Heart right ventricle (tissue), 16 donors: ENCODE data around the gene JCAD. TPM values are rescaled to one million over a fixed set of nuclear protein-coding genes. Genes with fewer than 3 reads are reported as not detected.

ENCODE experiments used
- ATAC-seq, 8 donors: fragments of 200-7000 bp; cut with Tn5 transposase; one replicate each; pipeline ENCODE4 v1.9.1; 2020; ENCODE audit warnings: mild to moderate bottlenecking in 8 of 8, moderate library complexity in 8 of 8, moderate number of reproducible peaks in 1 of 8
- DNase-seq, 2 donors: peaks; one replicate each; pipeline ENCODE4 v3.0.0-alpha.2; 2020
- H3K27ac ChIP-seq, 10 donors: fragments of 200-600 bp; sonication (generic) in 2 of 10; one replicate each; pipeline versions ENCODE4 v1.5.0 to v1.8.0; 2020 to 2022; ENCODE audit warnings: mild to moderate bottlenecking in 3 of 10
- H3K27me3 ChIP-seq, 7 donors: fragments of 200-600 bp; one replicate each; pipeline ENCODE4 v1.8.0; 2021 to 2022; ENCODE audit warnings: mild to moderate bottlenecking in 2 of 7
- H3K36me3 ChIP-seq, 9 donors: fragments of 200-600 bp; sonication (generic) in 1 of 9; one replicate each; pipeline versions ENCODE4 v1.5.0 to v1.8.0; 2020 to 2022; ENCODE audit warnings: mild to moderate bottlenecking in 2 of 9
- H3K4me1 ChIP-seq, 9 donors: fragments of 200-600 bp; sonication (generic) in 1 of 9; one replicate each; pipeline versions ENCODE4 v1.5.0 to v1.8.0; 2020 to 2022; ENCODE audit warnings: mild to moderate bottlenecking in 4 of 9
- H3K4me3 ChIP-seq, 10 donors: fragments of 200-600 bp; sonication (generic) in 2 of 10; one replicate each; pipeline versions ENCODE4 v1.5.0 to v1.8.0; 2020 to 2022; ENCODE audit warnings: mild to moderate bottlenecking in 7 of 10, moderate library complexity in 2 of 10
- H3K9me3 ChIP-seq, 11 donors: fragments of 200-600 bp in 10 of 11; sonication (generic) in 2 of 11; one replicate each; pipeline versions ENCODE4 v1.5.0 to v1.8.0; 2013 to 2022; ENCODE audit warnings: mild to moderate bottlenecking in 2 of 11, control low read depth in 1 of 11, moderate library complexity in 1 of 11
- WGBS, 2 donors: extraction: QIAGEN DNeasy Blood & Tissue Kit; methylation state at CpG; one replicate each; pipeline ENCODE4 v1.1.7; 2013; ENCODE audit warnings: inconsistent platforms in 1 of 2; 5-methylcytosine and 5-hydroxymethylcytosine counted together
- intact Hi-C, 10 donors: fragments of 100-400 bp; cut with DNase I; formaldehyde crosslinking; loops; one replicate each; pipeline versions ENCODE4 v1.11.1 to v1.14.2; 2022
- polyA plus RNA-seq, 2 donors: library from polyadenylated mRNA; stranded (reverse); fragments of 200-250 nt; gene quantifications; one replicate each; pipeline ENCODE4 v1.2.3, GENCODE V29; 2013
- total RNA-seq, 10 donors: library from RNA; stranded (reverse); fragmentation: NEBNext Ultra II Directional in 3 of 10; extraction: Animal tissue kit (Norgen Biotek cat#: 25700) in 3 of 10; gene quantifications; one replicate each; pipeline versions ENCODE4 v1.2.1 to v1.2.4, GENCODE V29; 2021 to 2023
- TF ChIP-seq, protein P1 (sequence below), 9 donors: fragments of 200-600 bp; sonication (generic) in 2 of 9; IDR thresholded peaks; one replicate each; pipeline versions ENCODE4 v1.5.0 to v1.8.0; 2021 to 2022; ENCODE audit warnings: antibody characterized with exemption in 9 of 9, mild to moderate bottlenecking in 5 of 9, moderate library complexity in 1 of 9
- donor health status: Arrhythmogenic right ventricular cardiomyopathy.
- donor health status: ischemic (EF 13 %, LVEDD 7.1; RV severe dilation, severe dysfunction).
- donor health status: healthy with polysubstance abuse.
- donor health status: DM: no; HTN: yes; CAD: no.
- donor health status: DM: no; HTN: no; CAD: no.
- donor health status: ischemic (EF 25% LVEDD 6.9; RV normal size, moderate dysfunction).
- donor health status: ischemic (EF 25% LVEDD 5.7; RV mildly dilated, moderate dysfunction).
- donor health status: healthy.
- donor health status: DM: yes; HTN: yes; CAD: no.
- donor health status: Ischemic cardiomyopathy.
- donor health status: ischemic (EF 35%, LVEDD 5.7; RV mildly dilated, moderate dysfunction).
- donor health status: nonischemic (EF 11% LVEDD 7.7; RV severe dilation, severe dysfunction).
- donor health status: DM: yes; HTN: yes; CAD: no.
- donor health status: PGD.
- donor health status: ischemic (EF 29% LVEDD 5.4; RV normal size, mild dysfunction).
- donor health status: nonischemic (EF 23%, LVEDD 6.1; RV moderate dilation, normal function).

The JCAD gene
- total and polyA plus RNA-seq, 12 donors = 7.7 to 39.8 (median 19.7) TPM

DNA sequence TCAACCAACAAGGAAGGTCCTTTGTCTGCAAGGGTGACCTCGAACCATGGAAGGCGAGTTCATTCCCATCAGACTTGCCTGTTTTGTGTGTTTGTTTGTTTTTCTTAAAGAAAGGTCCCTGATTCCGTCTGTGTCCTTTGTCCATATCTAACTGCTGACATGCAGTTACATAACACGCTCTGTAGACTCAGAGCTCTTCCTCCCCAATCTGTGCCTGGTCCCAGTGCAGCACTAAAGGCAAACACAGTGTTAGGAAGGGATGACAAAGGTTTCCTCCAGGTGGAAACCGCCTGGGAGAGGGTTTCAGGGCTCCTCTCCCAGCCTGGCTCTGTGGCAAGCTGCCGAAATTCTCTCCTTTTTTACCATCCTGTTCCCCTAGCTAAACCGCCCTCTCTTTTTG lies 13.4 kb downstream of the JCAD start:
- intact Hi-C loops = no loop called here
- Histone ChIP-seq H3K36me3 (peaks cover 0 to 56% (median 11%) of the 10 kb centered on the region in 9 donors), H3K9me3 (no peaks in the 10 kb centered on the region), H3K27ac (peak overlapping the region in 2 of 10 donors; percentile 6 to 86), H3K4me3 (no peak overlapping the region), H3K4me1 (peaks cover 14 to 98% (median 54%) of the 10 kb centered on the region in 9 donors), H3K27me3 (peaks cover 0 to 57% (median 18%) of the 10 kb centered on the region in 7 donors)
- DNase-seq = no peak
- TF ChIP-seq, protein P1, sequence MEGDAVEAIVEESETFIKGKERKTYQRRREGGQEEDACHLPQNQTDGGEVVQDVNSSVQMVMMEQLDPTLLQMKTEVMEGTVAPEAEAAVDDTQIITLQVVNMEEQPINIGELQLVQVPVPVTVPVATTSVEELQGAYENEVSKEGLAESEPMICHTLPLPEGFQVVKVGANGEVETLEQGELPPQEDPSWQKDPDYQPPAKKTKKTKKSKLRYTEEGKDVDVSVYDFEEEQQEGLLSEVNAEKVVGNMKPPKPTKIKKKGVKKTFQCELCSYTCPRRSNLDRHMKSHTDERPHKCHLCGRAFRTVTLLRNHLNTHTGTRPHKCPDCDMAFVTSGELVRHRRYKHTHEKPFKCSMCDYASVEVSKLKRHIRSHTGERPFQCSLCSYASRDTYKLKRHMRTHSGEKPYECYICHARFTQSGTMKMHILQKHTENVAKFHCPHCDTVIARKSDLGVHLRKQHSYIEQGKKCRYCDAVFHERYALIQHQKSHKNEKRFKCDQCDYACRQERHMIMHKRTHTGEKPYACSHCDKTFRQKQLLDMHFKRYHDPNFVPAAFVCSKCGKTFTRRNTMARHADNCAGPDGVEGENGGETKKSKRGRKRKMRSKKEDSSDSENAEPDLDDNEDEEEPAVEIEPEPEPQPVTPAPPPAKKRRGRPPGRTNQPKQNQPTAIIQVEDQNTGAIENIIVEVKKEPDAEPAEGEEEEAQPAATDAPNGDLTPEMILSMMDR (IDR thresholded peaks at IDR 0.05) = no peak
- no peak for ATAC-seq
- WGBS, 2 donors = 80 to 86% methylated on average over 7 of the region's 7 CpGs

DNA sequence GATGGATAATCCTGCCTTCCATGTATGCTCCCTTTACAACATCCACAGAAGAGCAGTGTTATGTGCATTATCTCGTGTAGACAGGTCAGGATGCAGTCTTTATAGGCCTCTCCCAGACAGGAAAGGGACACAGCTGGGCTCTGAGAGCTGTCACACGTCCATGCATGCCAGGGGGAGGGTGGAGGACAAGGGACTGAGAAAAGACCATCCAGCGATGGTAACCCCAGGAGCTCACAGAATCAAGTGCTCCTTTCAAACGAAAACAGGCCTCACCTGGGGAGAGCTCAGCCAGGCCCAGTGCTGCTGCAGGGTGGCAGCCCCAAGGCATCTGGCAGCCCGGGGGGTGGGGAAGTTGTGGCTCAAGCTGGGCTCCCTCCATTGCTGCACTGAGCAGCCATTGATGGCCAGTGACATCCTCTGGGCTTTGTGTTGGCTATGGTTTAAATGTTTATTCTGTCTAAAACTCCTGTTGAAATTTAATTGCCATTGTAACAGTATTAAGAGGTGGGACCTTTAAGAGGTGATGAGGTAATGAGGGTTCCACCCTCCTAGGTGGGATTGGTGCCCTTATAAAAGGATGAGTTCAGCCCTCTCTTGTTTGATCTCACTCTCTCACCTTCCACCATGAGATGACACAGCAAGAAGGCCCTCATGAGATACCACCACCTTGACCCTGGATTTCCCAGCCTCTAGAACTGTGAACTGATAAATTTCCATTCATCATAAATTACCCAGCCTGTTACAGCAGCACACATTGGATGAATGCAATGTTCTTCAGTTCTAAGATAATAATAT lies 15.7 kb downstream of the JCAD start:
- DNase-seq (no peak), ATAC-seq (peak in 1 of 8 donors; percentile 23)
- Histone ChIP-seq H3K4me1 (peaks cover 14 to 98% (median 44%) of the 10 kb centered on the region in 9 donors), H3K9me3 (no peaks in the 10 kb centered on the region), H3K27me3 (peaks cover 0 to 76% (median 18%) of the 10 kb centered on the region in 7 donors), H3K36me3 (peaks cover 0 to 64% (median 11%) of the 10 kb centered on the region in 9 donors), H3K27ac (peak overlapping the region in 5 of 10 donors; percentile 48 to 83 (median 79)), H3K4me3 (no peak overlapping the region)
- TF ChIP-seq, protein P1 (IDR thresholded peaks at IDR 0.05) = no peak
- intact Hi-C loops = no loop called here
- 52 to 60% methylated on average over 5 of the region's 5 CpGs for WGBS, 2 donors

GRCh38 chr10:30042820-30043219 lies 16.6 kb downstream of the JCAD start:
- Histone ChIP-seq H3K27ac (peak overlapping the region; percentile 25 to 83 (median 66)), H3K4me1 (peaks cover 14 to 98% (median 37%) of the 10 kb centered on the region in 9 donors)

More at GRCh38 chr10:30042820-30043219, 16.6 kb downstream of the JCAD start:
- 78 to 86% methylated on average over 3 of the region's 3 CpGs for WGBS, 2 donors
- intact Hi-C loops = no loop called here
- H3K36me3 ChIP-seq = peaks cover 0 to 63% (median 11%) of the 10 kb centered on the region in 9 donors
- TF ChIP-seq, protein P1 (IDR thresholded peaks at IDR 0.05) = no peak
- H3K9me3 ChIP-seq = no peaks in the 10 kb centered on the region
- no peak for DNase-seq
- H3K4me3 ChIP-seq = no peak overlapping the region
- peaks cover 0 to 67% (median 15%) of the 10 kb centered on the region in 7 donors for H3K27me3 ChIP-seq
- ATAC-seq = no peak
